ENCODE measurements around the gene SMIM10.
"Not testable (repeated sequence)": the region's sequence is repeated elsewhere in the genome, so short reads cannot be mapped to it uniquely, and the experiment has no call there.

The SMIM10 gene

DNA sequence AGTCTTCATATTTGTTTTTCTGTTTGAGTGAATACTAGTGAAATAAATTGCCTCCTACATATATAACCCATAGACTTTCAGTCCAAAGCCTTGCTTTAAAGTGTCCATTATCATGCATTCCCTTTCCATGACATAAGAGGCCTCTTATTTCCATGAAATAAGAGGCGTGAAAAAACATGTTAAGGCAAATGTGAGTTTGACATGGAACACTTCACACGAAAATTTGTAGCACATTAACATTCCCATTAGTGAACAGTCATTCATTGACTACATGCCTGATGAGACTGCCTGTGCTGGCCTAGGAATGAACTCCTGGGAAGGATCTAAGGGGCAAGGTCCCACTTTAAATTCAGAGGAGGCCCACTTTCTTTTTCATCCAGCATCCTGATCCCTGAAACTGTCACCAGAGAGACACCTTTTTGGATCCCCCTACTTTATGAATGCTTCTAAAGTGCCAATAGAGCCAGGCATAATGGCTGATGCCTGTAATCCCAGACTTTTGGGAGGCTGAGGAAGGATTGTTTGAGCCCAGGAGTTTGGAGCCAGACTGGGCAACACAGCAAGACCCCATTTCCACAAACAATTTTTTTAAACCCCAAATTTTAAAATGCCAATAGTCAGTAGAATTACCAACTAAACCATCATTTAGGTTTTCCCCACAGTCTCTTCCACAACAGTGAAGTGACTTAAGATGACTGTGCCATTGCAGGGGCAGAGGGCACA is 24.9 kb downstream of the SMIM10 start:
- no peak for DNase-seq

DNA sequence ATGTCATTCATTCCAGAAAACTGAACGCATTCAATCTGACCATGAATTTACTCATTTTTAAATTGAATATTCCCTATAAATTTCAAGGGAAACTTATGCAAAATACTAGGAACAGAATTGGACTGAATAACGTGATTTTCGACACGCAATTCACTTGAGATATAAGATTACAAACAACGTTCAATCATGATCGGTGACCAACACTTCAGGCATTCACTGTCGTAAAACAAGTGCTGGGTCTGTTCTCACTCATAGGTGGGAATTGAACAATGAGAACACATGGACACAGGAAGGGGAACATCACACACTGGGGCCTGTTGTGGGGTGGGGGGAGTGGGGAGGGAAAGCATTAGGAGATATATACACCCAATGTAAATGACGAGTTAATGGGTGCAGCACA is 29.1 kb downstream of the SMIM10 start:
- DNase-seq, result not testable (repeated sequence)

DNA sequence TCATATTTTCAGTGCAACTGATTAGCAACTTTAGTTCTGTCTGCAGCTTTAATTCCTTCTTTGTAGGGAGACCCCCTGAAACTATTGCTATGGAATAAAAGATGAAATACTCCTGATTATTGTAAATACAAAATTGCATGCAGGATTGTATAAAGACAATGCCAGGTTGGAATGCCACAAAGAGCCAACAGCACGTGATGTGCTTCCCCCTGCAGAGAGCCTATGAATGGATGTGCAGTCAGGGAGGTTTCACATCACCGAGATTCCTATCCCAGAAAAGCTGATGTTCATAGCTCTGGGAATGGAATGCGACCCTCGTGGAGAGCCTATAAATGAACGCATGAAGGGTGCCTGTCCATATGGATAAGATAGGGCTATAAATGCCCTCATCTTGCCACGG is 33.0 kb downstream of the SMIM10 start:
- not testable (repeated sequence) for DNase-seq

DNA sequence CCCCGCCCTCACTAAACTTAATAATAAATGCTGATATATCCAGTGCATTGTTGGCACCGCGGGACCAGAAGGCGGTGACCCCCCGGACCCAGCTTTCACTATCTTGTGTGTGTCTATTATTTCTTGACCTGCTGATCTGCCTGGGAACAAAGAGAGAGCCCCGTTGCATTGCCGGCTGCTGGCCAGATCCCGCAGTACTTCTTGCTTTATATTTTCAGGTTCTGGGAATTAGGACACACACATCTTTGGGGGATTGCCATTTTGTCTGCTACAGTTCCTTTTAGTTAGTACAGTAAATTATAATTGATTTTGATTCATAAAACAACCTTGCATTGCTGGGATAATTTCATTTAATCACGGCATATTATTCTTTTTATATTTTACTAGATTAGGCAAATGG is 33.7 kb downstream of the SMIM10 start:
- no peak for DNase-seq

DNA sequence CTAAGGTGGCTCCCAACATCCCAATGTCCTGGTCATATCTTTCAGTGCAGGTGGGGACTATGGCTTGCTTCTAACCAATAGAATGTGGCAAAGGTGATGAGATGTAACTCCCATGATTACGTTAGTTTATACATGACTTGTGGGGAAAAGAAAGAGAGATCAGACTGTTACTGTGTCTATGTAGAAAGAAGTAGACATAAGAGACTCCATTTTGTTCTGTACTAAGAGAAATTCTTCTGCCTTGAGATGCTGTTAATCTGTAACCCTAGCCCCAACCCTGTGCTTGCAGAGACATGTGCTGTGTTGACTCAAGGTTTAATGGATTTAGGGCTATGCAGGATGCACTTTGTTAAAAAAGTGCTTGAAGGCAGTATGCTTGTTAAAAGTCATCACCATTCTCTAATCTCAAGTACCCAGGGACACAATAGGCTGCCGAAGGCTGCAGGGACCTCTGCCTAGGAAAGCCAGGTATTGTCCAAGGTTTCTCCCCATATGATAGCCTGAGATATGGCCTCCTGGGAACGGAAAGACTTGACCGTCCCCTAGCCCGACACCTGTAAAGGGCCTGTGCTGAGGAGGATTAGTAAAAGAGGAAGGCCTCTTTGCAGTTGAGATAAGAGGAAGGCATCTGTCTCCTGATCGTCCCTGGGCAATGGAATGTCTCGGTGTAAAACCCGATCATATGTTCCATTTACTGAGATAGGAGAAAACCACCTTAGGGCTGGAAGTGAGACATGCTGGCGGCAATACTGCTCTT is 39.6 kb downstream of the SMIM10 start:
- not testable (repeated sequence) for DNase-seq

GRCh38 chrX:135041149-135042123 is 50.6 kb downstream of the SMIM10 start:
- DNase-seq, result peak; percentile 3

All from suppressor macrophage treated with lipopolysaccharide for 4 hours (primary cell).